AG10803 (cell line): ENCODE measurements around the gene RAET1E.

Experiments
- DNase-seq: peaks from one replicate; pipeline ENCODE4 v3.0.0; 2010; ENCODE audit warnings: low read depth
- H3K4me3 ChIP-seq: 2 replicates; pipeline ENCODE4 v1.5.1; 2011; ENCODE audit warnings: mild to moderate bottlenecking, low read length, control low read depth
- TF ChIP-seq, protein P1 (sequence below): conservative IDR thresholded peaks from 2 replicates; pipeline ENCODE4 v1.5.1; 2011; ENCODE audit warnings: mild to moderate bottlenecking, low read length, control low read depth, inconsistent platforms

Gene RAET1E

DNA sequence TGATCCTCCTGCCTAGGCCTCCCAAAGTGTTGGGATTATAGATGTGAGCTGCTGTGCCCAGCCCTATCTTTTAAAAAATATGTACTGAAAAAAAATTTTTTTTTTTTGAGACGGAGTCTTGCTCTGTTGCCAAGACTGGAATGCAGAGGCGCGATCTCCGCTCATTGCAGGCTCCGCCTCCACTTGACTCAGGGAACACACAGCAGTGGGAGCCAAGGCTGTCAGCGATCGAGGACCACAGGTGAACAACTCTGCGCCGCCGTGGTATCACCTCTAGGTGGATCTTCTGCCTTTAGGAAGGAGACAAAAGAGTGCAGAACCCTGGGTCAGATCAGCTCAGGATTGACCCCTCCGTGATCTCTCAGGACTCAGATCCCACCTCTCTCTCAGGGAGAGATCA is 13.7 kb downstream of the RAET1E start:
- TF ChIP-seq, protein P1, sequence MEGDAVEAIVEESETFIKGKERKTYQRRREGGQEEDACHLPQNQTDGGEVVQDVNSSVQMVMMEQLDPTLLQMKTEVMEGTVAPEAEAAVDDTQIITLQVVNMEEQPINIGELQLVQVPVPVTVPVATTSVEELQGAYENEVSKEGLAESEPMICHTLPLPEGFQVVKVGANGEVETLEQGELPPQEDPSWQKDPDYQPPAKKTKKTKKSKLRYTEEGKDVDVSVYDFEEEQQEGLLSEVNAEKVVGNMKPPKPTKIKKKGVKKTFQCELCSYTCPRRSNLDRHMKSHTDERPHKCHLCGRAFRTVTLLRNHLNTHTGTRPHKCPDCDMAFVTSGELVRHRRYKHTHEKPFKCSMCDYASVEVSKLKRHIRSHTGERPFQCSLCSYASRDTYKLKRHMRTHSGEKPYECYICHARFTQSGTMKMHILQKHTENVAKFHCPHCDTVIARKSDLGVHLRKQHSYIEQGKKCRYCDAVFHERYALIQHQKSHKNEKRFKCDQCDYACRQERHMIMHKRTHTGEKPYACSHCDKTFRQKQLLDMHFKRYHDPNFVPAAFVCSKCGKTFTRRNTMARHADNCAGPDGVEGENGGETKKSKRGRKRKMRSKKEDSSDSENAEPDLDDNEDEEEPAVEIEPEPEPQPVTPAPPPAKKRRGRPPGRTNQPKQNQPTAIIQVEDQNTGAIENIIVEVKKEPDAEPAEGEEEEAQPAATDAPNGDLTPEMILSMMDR: no peak
- H3K4me3 ChIP-seq: no peak overlapping the region
- no peak for DNase-seq

DNA sequence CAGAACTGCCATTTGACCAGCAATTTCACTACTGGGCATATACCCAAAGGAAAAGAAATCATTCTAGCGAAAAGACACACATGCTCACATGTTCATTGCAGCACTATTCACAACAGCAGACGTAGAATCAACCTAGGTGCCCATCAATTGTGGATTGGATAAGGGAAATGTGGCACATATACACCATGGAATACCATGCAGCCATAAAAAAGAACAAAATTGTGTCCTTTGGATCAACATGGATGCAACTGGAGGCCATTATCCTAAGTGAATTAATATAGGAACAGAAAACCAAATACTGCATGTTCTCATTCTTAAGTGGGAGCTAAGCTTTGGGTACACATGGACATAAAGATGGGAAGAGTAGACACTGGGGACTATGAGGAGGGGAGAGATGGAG is 16.1 kb downstream of the RAET1E start:
- no peak overlapping the region for H3K4me3 ChIP-seq
- DNase-seq: no peak
- TF ChIP-seq, protein P1: no peak

DNA sequence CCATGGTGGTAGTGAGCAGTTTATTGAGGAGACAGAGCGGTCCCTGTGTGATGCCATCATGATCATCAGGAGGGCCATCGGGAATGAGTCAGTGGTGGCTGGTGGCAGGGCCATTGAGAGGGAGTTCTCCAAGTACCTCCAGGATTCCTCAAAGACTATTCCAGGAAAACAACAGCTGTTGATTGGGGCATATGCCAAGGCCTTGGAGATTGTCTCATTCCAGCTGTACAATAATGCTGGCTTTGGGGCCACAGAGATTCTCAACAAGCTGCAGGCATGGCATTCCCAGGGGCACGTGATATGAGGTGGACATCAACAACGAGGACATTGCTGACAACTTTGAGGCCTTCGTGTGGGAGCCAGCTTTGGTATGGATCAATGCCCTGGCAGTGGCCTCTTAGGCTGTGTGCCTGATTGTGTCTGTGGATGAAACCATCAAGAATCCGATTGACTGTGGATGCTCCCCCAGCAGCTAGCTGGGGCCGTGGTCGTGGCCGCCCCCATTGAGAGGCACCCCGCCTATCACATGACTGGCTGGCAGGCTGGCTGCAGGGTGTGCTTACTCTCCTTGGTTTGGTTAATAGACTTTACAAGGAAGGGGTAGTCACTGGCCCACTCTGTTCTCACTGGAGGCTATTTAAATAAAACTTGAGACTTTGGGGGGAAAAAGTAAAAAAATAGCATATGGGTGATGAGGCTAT is 16.7 kb downstream of the RAET1E start:
- TF ChIP-seq, protein P1: no peak
- no peak overlapping the region for H3K4me3 ChIP-seq
- DNase-seq: no peak

DNA sequence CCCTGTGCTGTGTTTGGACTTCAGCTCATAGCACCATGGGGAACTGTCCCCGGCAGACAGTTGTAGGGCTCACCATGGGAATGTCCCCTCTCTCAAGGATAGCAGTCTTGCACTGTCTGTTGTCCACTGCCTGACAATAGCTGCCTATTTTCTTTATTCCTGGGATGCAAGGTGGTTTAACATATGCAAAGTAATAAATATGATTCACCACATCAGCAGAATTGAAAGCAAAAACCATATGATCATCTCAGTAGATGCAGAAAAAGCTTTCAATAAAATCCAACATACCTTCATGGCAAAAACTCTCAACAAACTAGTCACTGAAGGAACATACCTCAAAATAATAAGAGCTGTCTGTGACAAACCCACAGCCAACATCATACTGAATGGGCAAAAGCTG is 20.3 kb downstream of the RAET1E start:
- DNase-seq: no peak
- TF ChIP-seq, protein P1: no peak
- no peak overlapping the region for H3K4me3 ChIP-seq

DNA sequence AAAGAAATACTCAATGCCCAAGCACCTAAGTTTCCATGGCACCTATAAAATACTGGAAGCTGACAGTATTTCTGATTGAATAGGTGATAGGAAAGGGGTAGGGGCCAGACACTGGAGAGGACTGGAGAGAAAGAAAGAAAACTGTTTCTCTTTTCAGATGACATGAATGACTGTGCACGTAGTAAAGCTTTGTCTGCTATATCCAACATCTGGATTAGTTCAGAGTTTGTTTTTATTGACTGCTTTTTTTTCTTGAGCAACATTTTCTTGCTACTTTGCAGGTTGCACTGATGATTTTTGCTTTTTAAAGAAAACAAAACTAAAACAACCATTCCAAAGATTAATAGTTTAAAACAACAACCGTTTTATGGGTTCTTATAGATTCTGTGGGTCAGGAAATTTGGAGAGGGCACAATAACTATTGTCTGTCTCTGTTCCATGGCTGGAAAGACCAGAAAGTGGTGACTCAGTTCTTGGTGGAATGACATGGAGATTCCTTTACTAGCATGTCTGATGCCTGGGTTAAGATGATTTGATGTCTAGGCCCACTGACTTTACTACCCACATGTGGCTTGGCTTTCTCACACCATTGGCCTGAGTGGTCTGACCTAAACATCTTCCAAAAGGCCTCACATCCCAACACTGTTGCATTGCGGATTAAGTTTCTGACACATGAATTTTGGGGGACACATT is 21.5 kb downstream of the RAET1E start:
- H3K4me3 ChIP-seq: no peak overlapping the region
- TF ChIP-seq, protein P1: no peak
- no peak for DNase-seq

DNA sequence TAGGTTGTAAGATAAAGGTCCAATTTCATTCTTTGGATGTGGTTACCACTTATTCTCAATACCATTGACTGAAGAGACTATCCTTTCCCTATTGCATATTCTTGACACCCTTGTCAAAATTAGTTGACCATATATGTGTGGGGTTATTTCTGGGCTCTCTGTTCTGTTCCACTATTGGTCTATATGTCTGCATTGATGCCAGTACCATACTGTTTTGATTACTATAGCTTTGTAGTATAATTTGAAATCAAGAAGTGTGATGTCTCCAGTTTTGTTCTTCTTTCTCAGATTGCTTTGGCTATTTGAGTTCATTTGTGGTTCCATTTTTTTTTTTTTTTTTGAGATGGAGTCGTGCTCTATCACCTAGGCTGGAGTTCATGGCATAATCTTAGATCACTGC is 25.7 kb downstream of the RAET1E start:
- no peak for DNase-seq
- TF ChIP-seq, protein P1: no peak
- H3K4me3 ChIP-seq: no peak overlapping the region

DNA sequence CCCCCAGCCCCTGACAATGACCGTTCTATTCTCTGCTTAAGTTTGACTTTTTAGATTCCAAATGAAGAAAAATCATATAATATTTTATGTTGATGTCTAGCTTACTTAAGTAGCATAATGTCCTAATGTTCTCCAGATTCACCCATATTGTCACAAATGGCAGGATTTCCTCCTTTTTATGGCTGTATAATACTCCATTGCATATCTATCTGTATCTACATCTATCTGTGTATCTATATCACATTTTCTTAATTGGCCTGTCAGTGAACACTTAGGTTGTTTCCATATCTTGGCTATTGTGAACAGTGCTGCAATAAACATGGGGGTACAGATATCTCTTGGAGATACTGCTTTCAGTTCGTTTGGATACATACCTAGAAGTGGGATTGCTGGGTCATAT is 26.7 kb downstream of the RAET1E start:
- TF ChIP-seq, protein P1: no peak
- no peak overlapping the region for H3K4me3 ChIP-seq
- DNase-seq: no peak
